ENCODE data around the gene SCN10A.

DNA sequence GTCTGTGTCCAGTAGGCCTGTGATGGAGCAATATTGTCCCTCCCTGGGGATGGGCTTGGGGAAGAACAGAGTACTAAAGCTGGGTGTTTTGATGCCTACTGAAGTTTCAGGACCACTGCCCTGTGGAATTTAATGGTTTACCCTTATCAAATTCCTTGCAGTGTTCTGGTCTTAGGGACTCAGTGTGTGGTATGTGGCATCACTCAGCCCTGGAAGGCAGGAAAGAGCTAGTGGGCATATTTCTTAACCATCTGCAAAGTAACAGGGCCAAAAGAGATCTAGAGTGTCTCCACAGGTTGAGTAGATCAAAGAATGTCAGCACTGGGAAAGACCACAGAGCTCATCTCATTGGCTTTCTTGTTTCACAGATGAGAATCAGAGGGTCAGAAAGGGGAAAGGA, 11.8 kb upstream of the SCN10A start:
- TF ChIP-seq, protein P1, sequence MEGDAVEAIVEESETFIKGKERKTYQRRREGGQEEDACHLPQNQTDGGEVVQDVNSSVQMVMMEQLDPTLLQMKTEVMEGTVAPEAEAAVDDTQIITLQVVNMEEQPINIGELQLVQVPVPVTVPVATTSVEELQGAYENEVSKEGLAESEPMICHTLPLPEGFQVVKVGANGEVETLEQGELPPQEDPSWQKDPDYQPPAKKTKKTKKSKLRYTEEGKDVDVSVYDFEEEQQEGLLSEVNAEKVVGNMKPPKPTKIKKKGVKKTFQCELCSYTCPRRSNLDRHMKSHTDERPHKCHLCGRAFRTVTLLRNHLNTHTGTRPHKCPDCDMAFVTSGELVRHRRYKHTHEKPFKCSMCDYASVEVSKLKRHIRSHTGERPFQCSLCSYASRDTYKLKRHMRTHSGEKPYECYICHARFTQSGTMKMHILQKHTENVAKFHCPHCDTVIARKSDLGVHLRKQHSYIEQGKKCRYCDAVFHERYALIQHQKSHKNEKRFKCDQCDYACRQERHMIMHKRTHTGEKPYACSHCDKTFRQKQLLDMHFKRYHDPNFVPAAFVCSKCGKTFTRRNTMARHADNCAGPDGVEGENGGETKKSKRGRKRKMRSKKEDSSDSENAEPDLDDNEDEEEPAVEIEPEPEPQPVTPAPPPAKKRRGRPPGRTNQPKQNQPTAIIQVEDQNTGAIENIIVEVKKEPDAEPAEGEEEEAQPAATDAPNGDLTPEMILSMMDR (IDR thresholded peaks at IDR 0.05): no peak
- TF ChIP-seq POLR2A (IDR thresholded peaks at IDR 0.05): no peak
